ENCODE results near the gene GPER1.
"Not testable (repeated sequence)": the region's sequence is repeated elsewhere in the genome, so short reads cannot be mapped to it uniquely, and the experiment has no call there.

Gene GPER1

GRCh38 chr7:1140476-1141104 is 52.7 kb downstream of the GPER1 start:
- DNase-seq (ENCODE audit: low spot score), result no peak

GRCh38 chr7:1141651-1142050 is 53.7 kb downstream of the GPER1 start:
- DNase-seq (ENCODE audit: low spot score), result no peak

GRCh38 chr7:1142051-1142635 is 54.2 kb downstream of the GPER1 start:
- peak; percentile 90 for DNase-seq (ENCODE audit: low spot score)

GRCh38 chr7:1143031-1143430 is 55.1 kb downstream of the GPER1 start:
- not testable (repeated sequence) for DNase-seq (ENCODE audit: low spot score)

All from SK-N-DZ (cell line).